ENCODE data around the gene CHRNE.

The CHRNE gene

GRCh38 chr17:4854111-4854681 lies 48.7 kb downstream of the CHRNE start:
- H3K4me1 Mint-ChIP-seq (ENCODE audit: low read depth): peaks cover 7% of the 10 kb centered on the region
- no peak overlapping the region for H3K27ac Mint-ChIP-seq
- no peak for DNase-seq (ENCODE audit: low spot score)
- H3K36me3 Mint-ChIP-seq (ENCODE audit: low read depth): peaks cover 18% of the 10 kb centered on the region
- H3K27me3 Mint-ChIP-seq (ENCODE audit: low read depth): no peaks in the 10 kb centered on the region
- H3K9me3 Mint-ChIP-seq: peaks cover 6% of the 10 kb centered on the region
- no peak overlapping the region for H3K4me3 Mint-ChIP-seq

- H3K27me3 Mint-ChIP-seq (ENCODE audit: low read depth): no peaks in the 10 kb centered on the region
- H3K9me3 Mint-ChIP-seq: peaks cover 6% of the 10 kb centered on the region
- DNase-seq (ENCODE audit: low spot score): no peak
- H3K4me1 Mint-ChIP-seq (ENCODE audit: low read depth): peaks cover 7% of the 10 kb centered on the region
- no peak overlapping the region for H3K27ac Mint-ChIP-seq
- H3K36me3 Mint-ChIP-seq (ENCODE audit: low read depth): peaks cover 18% of the 10 kb centered on the region
- H3K4me3 Mint-ChIP-seq: no peak overlapping the region
These were observed 49.7 kb downstream of the CHRNE start for GRCh38 chr17:4853208-4853671.

DNA sequence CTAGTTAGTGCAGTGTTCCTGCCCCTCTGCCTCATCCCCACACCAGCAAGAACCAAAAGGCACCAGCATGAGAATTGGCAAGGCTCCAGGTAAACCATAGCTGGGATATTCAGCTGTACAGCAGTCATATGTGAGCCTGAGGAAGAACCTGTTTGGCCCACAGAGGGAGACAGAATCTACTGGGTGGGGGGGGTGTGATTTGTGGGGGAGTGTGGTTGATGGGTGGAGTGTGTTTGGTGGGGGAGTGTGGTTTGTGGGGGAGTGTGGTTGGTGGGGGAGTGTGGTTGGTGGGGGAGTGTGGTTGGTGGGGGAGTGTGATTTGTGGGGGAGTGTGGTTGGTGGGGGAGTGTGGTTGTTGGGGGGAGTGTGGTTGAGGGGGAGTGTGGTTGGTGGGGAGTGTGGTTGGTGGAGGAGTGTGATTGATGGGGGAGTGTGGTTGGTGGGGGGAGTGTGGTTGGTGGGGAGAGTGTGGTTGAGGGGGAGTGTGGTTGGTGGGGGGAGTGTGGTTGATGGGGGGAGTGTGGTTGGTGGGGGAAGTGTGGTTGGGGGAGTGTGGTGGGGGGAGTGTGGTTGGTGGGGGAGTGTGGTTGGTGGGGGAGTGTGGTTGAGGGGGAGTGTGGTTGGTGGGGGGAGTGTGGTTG lies 50.2 kb downstream of the CHRNE start:
- peak overlapping the region; percentile 46 for H3K27ac Mint-ChIP-seq
- no peak overlapping the region for H3K4me3 Mint-ChIP-seq
- DNase-seq (ENCODE audit: low spot score): no peak
- peaks cover 18% of the 10 kb centered on the region for H3K36me3 Mint-ChIP-seq (ENCODE audit: low read depth)
- no peaks in the 10 kb centered on the region for H3K27me3 Mint-ChIP-seq (ENCODE audit: low read depth)
- peaks cover 6% of the 10 kb centered on the region for H3K9me3 Mint-ChIP-seq
- H3K4me1 Mint-ChIP-seq (ENCODE audit: low read depth): peaks cover 7% of the 10 kb centered on the region

DNA sequence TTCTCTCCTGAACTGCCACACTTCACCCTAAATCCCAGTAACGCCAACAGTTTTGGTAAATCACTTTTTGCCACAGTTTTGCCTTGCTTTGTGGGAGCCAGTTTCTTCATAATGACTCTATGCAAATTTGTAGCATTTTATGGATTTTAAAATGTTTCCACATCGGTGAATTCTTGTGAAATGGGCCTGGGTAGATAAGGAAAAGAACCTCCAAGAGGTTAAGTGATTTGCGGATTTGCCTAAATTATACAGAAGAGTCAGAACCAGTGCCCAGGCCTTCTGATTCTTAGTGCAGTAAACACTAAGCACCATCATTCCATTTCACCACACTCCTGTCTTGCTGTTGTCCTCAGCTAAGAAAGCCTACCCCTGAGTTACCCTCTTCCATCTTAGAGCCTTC lies 51.8 kb downstream of the CHRNE start:
- Mint-ChIP-seq H3K27me3 (ENCODE audit: low read depth) (no peaks in the 10 kb centered on the region), H3K27ac (no peak overlapping the region), H3K4me1 (ENCODE audit: low read depth) (peaks cover 9% of the 10 kb centered on the region), H3K9me3 (peaks cover 6% of the 10 kb centered on the region), H3K36me3 (ENCODE audit: low read depth) (peaks cover 18% of the 10 kb centered on the region), H3K4me3 (no peak overlapping the region)
- no peak for DNase-seq (ENCODE audit: low spot score)

DNA sequence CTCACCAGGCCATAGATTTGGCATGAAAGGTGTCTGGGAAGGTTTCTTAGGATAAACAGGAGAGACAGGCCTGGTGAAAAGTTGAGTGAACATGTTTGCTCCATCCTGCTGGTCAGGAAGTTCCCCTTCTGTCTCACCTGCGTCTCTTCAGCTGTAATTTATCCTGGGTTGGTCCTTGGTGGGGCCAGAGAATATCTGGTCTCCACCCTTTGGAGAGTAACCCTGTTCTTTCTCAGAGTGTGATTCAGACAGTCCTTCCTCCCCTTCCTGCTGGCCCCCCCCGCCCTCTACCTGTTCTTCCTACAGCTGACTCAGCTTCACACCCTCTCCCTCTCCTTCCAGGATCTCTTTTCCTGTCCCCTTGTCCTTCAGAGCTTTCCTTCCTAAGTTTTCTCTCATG lies 52.7 kb downstream of the CHRNE start:
- no peak for DNase-seq (ENCODE audit: low spot score)
- Mint-ChIP-seq H3K27ac (no peak overlapping the region), H3K4me1 (ENCODE audit: low read depth) (peaks cover 9% of the 10 kb centered on the region), H3K36me3 (ENCODE audit: low read depth) (peaks cover 16% of the 10 kb centered on the region), H3K4me3 (no peak overlapping the region), H3K27me3 (ENCODE audit: low read depth) (no peaks in the 10 kb centered on the region), H3K9me3 (peaks cover 6% of the 10 kb centered on the region)

DNA sequence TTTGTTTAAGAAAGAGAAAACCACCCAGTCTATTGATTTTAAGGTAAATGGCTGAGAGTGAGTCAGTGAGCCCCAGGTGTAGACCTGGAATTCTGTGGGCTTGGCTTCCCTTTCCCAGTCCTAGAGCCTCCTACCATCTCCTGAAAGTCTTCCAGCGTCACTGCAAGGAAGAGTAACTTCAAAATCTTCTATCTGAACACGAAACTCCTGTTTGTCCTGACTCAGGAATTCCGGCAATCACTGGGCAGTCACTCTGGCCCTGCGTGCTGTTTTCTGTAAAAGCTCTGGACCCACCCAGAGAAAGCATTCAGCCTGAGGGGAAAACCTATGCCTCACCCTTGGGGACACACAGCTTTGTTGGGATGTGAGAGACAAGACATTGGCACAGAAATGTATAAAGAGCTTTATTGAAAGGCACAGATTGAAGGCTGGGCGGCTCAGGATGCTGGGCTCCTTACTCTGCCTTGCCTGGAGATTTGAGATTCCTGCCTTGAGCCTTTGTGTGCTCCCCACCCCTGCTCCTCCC lies 53.8 kb downstream of the CHRNE start:
- H3K4me1 Mint-ChIP-seq (ENCODE audit: low read depth): peaks cover 9% of the 10 kb centered on the region

More for the DNA sequence above, 53.8 kb downstream of the CHRNE start:
- H3K27me3 Mint-ChIP-seq (ENCODE audit: low read depth): no peaks in the 10 kb centered on the region
- H3K9me3 Mint-ChIP-seq: peaks cover 6% of the 10 kb centered on the region
- peaks cover 12% of the 10 kb centered on the region for H3K36me3 Mint-ChIP-seq (ENCODE audit: low read depth)
- H3K27ac Mint-ChIP-seq: no peak overlapping the region
- no peak overlapping the region for H3K4me3 Mint-ChIP-seq
- DNase-seq (ENCODE audit: low spot score): no peak

All from T-helper 2 cell treated with Interferon-gamma antibody and Interleukin-4, amounts not matched to agents 5 μg/mL and 100 μg/mL, for 36 hours (primary cell).